Measurements from ENCODE around the gene SLC26A5.
"Not testable (repeated sequence)": the region's sequence is repeated elsewhere in the genome, so short reads cannot be mapped to it uniquely, and the experiment has no call there.

The SLC26A5 gene, protein sequence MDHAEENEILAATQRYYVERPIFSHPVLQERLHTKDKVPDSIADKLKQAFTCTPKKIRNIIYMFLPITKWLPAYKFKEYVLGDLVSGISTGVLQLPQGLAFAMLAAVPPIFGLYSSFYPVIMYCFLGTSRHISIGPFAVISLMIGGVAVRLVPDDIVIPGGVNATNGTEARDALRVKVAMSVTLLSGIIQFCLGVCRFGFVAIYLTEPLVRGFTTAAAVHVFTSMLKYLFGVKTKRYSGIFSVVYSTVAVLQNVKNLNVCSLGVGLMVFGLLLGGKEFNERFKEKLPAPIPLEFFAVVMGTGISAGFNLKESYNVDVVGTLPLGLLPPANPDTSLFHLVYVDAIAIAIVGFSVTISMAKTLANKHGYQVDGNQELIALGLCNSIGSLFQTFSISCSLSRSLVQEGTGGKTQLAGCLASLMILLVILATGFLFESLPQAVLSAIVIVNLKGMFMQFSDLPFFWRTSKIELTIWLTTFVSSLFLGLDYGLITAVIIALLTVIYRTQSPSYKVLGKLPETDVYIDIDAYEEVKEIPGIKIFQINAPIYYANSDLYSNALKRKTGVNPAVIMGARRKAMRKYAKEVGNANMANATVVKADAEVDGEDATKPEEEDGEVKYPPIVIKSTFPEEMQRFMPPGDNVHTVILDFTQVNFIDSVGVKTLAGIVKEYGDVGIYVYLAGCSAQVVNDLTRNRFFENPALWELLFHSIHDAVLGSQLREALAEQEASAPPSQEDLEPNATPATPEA

GRCh38 chr7:103446049-103446520 is at the start of gene SLC26A5:
SLC26A5 (minus strand) TSS chr7:103446207; CDS start chr7:103421514, 24,693 bp downstream.
- DNase-seq (ENCODE audit: low read depth) = no peak

- no peak for DNase-seq (ENCODE audit: low read depth)
Observed at GRCh38 chr7:103487419-103487818, 41.4 kb upstream of the SLC26A5 start.

GRCh38 chr7:103486873-103487272 is 40.9 kb upstream of the SLC26A5 start:
- not testable (repeated sequence) for DNase-seq (ENCODE audit: low read depth)

DNA sequence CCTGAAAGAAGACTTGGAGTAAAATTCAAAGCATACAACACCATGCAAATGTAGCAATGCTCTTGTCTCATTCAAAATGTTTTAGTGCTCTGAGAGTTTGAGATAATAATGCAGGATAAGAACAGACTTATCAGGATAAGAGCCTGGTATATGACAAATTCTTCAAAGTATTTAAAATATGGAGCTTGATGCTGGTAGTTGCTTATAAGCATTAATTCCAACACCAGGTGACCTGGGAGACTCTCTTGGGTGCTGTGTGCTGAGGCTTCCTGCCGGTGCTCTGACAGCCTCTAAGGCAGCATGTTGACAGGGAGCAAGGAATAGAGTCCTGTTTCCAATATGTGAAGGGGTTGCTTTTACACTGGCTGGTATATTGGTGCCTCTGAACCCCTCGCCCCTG is 34.8 kb upstream of the SLC26A5 start:
- DNase-seq (ENCODE audit: low read depth) = no peak

DNA sequence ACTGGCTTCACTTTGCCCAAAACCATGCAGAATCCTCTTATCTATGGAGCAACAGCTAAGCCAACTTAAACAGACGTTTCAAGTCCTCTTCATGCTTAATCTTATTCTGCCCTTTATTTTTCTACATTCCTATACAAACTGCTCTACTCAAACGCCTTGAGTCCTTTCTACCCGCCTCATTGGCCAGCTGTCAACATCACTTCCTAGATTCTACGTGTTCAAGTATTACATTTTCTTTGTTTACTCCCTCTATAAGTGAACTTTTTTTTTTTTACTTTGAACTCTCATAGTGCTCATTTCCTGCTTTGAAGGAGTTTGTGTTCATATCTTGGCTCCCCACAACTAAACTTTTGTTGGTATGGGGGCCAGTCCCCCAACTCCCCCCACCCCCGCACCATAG is 28.9 kb upstream of the SLC26A5 start:
- no peak for DNase-seq (ENCODE audit: low read depth)

DNA sequence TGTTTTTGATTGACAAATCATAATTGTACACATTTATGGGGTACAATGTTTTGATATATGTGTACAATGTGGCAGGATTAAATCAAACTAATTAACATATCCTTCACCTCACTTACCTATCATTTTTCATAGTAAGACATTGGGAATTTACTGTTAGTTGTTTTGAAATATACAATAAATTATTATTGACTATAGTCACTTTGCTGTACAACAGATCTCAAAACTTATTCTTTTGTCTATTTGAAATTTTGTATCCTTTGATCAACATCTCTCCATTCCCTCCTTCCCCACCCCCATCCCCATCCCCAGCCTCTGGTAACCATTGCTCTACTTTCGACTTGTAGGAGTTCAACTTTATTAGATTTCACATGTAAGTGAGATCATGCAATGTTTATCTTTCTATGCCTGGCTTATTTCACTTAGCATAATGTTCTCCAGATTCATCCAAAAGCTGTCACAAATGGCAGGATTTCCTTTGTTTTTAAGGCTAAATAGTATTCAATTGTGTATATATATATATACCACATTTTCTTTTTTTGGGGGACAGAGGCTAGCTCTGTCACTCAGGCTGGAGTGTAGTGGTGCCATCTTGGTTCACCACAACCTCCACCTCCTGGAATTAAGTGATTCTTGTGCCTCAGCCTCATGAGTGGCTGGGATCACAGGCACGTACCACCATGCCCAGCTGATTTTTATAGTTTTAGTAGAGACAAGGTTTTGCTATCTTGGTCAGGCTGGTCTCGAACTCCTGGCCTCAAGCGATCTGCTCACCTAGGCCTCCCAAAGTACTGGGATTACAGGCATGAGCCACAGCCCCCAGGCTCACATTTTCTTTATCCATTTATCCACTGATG is 23.3 kb upstream of the SLC26A5 start:
- no peak for DNase-seq (ENCODE audit: low read depth)

GRCh38 chr7:103466814-103467213 is 20.8 kb upstream of the SLC26A5 start:
- DNase-seq (ENCODE audit: low read depth) = no peak

DNA sequence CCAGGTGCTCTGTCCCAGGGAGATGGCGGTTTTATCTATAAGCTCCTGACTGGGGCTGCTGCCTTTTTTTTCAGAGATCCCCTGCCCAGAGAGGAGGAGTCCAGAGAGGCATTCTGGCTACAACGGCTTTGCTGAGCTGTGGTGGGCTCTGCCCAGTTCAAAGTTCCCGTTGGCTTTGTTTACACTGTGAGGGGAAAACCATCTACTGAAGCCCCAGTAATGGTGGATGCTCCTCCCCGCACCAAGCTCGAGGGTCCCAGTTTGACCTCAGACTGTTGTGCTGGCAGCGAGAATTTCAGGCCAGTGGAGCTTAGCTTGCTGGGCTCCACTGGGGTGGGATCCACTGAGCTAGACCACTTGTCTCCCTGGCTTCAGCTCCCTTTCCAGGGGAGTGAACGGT is 16.4 kb upstream of the SLC26A5 start:
- no peak for DNase-seq (ENCODE audit: low read depth)

DNA sequence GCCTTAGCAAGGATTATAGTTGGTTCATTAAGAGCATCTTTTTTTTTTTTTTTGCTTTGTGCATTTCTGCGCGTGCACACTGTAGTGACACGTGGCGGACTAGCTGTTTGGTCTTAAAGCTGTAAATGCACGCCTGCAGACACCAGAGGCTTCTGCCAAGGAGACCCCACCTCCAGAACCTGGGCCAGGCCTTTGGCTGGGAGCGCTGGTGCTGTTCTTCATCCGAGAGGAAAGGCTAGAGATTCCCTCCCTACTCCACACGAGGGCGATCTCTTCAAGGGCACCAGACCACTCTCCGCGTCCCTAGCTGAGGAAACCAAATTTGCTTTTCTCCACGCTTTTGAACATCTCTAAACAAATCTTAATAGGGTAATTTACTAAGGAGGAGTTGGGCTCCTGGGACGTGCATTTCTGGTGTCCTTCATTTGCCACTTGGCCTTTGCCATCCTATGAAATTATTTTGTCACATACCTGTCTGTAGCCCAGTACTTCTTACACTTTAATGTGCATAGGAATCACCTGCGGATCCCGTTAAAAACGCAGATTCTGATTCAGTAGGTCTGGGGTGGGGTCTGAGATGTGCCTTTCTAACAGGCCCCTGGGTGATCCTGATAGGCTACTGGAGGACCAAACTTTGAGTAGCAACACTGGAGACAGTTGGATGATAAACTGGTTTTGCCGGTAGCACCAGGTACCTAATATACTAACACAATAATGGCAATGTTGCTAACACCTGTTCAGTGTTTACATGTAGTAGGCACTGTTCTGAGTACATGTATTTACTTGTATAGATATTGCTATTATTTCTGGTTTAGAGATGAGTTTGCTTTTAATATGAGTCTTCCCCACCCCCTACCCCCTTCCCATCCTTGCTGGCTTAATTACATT is 1.3 kb upstream of the SLC26A5 start:
- no peak for DNase-seq (ENCODE audit: low read depth)

- DNase-seq (ENCODE audit: low read depth) = no peak
Observed at GRCh38 chr7:103445228-103446048, 569 bp downstream of the SLC26A5 start.

GRCh38 chr7:103439661-103440060 is 6.3 kb downstream of the SLC26A5 start:
- DNase-seq (ENCODE audit: low read depth) = no peak

DNA sequence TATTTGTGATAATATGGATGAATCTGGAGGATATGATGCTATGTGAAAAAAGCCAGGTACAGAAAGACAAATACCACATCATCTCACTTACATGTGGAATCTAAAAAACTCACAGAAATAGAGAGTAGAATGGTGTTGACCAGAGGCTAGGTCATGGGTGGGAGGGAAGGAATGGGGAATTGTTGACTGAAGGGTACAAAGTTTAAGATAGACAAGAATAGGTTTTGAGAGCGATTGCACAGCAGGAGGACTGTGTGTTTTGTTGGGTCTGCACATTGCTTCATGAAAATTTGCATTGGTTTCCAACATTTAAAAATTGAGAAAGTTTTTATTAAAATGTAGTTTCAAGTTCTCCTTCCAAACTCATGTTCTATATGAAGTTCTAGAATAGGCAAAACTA is 8.4 kb downstream of the SLC26A5 start:
- DNase-seq (ENCODE audit: low read depth) = no peak

DNA sequence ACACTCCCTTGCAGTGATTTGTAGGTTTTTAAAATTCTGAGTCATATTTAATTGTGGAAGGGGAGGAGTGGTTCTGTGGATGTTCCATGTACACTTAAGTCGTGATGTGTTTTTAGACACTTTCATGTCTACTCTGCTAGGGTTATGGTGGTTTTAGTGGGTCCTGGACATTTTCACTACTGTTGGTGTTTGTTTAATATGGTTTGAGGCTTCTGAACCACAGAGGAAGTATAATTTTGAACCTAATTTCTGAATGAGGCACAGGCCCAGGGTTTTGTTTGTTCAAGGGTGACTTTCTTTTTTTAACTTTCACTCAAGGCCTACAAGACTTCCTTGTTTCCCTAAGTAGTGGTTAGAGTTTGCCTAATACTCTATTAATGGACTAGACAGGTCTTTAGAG is 13.3 kb downstream of the SLC26A5 start:
- no peak for DNase-seq (ENCODE audit: low read depth)

GRCh38 chr7:103425177-103425576 is 20.8 kb downstream of the SLC26A5 start:
- DNase-seq (ENCODE audit: low read depth) = no peak

DNA sequence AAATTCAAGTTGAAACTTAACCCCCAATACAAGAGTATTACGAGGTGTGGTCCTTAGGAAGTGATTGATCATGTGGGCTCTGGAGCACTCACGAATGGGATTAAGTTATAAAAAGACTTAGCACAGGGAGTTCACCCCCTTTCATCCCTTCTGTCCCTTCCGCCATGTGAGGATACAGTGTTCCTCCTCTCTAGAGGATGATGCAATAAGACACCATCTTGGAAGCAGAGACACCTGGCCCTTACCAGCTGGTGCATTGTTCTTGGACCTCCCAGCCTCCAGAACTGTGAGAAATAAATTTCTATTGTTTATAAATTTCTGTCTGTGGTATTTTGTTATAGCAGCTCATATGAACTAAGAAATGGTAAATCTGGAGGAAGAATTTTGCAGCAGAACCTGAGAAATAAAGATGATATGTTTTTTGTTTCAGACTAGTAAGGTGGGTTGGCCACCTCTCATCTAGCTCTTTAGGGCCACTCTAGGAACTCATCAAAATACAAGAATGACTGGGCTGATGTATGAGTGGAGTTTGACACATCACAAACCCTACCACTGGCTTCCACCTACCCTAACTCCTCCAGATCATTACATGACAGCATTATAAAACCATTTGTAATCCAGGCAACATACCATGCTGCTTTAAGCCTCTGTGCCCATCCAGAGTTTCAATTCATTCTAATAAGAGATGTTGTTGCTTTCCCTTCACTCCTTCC is 22.4 kb downstream of the SLC26A5 start:
- no peak for DNase-seq (ENCODE audit: low read depth)

DNA sequence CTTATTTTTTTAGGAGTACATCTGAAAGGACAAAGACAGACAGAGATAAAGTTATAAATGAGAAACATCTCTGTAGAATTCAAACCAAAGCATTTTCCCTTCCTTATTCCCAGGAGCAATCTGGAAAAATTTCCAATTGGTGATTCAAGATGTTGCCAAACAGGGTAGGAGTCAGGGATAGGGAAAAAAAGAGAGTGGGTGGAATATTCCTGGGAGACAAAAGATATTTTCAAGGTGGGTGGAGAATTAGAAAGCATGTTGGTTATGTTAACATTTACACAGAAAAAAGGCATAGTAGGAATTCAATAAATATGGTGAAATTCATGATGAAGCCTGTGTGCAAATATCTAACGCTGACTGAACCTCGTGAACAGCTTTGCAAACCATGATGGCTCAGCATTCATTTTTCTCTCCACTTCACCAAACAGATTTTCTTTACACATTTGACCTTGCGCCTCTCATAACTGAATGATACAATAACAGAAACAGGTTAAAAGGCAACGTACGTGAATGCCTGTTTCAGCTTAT is 25.1 kb downstream of the SLC26A5 start:
- no peak for DNase-seq (ENCODE audit: low read depth)

- DNase-seq (ENCODE audit: low read depth) = no peak
Observed at GRCh38 chr7:103418241-103418640, 27.8 kb downstream of the SLC26A5 start.

DNA sequence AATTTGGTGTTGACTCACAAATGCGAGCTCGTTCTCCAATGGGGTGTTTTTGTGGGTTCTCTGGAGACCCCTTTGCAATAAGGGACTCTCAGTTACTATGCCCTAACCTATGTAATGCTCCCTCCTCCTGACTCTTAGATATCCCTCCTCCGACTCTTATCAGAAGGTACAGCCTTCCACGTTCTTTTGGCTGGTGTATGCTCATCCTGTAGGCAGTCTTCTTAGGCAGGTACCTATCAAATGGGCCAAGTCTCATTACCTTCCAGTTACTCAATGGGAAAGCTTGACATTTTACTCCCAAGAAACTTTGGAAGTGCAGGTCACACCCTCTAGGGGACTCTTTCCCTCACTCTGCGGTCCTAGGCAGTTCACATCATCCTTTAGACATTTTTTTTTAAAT is 32.6 kb downstream of the SLC26A5 start:
- no peak for DNase-seq (ENCODE audit: low read depth)

GRCh38 chr7:103412151-103412550 is 33.9 kb downstream of the SLC26A5 start:
- DNase-seq (ENCODE audit: low read depth) = no peak
